B cell (primary cell): ENCODE data around the gene RBM23.

Experiments used
- CTCF ChIP-seq: fragments of 200-600 bp; IDR thresholded peaks from one replicate; pipeline ENCODE4 v1.8.0; 2022; ENCODE audit warnings: antibody characterized with exemption, mild to moderate bottlenecking
- EZH2 ChIP-seq: IDR thresholded peaks from 2 replicates; pipeline ENCODE4 v1.6.1; 2012; ENCODE audit warnings: borderline replicate concordance, low read depth, mild to moderate bottlenecking, moderate library complexity, low read length; ENCODE audit not compliant: insufficient read depth, poor library complexity, severe bottlenecking

- TF ChIP-seq EZH2 (no peak), CTCF (no peak)
These were observed 72.1 kb downstream of the RBM23 start for GRCh38 chr14:22846811-22847307.
